ENCODE data around the gene CIDEB. TPM values are rescaled to one million over a fixed set of nuclear protein-coding genes. Genes with fewer than 3 reads are reported as not detected.

The CIDEB gene
- total RNA-seq, 1 donor, result 0.36 TPM

- no peaks in the 10 kb centered on the region for H3K9me3 ChIP-seq (ENCODE audit: low read depth, low read length)
- H4K20me1 ChIP-seq (ENCODE audit: insufficient read depth, low read length), result no peaks in the 10 kb centered on the region
- H3K4me2 ChIP-seq (ENCODE audit: insufficient read depth, low read length), result peak overlapping the region; percentile 15
- H3K79me2 ChIP-seq (ENCODE audit: insufficient read depth, low read length), result no peaks in the 10 kb centered on the region
- DNase-seq (ENCODE audit: insufficient read length, low spot score, missing footprints), result peak; percentile 77
- H3K36me3 ChIP-seq (ENCODE audit: insufficient read depth, low read length), result no peaks in the 10 kb centered on the region
- H3K27ac ChIP-seq (ENCODE audit: low read depth, low read length), result no peak overlapping the region
- no peak overlapping the region for H2AFZ ChIP-seq (ENCODE audit: low read length)
- TF ChIP-seq CTCF (IDR thresholded peaks at IDR 0.05; ENCODE audit: extremely low read depth, low read depth, low read length), result no peak
- H3K4me1 ChIP-seq (ENCODE audit: insufficient read depth, low read length), result peaks cover 15% of the 10 kb centered on the region
- H3K27me3 ChIP-seq (ENCODE audit: insufficient read depth, low read length), result peaks cover 6% of the 10 kb centered on the region
- H3K4me3 ChIP-seq (ENCODE audit: insufficient read depth, low read length), result peak overlapping the region; percentile 63
Measured at GRCh38 chr14:24311837-24312615, 4.2 kb upstream of the CIDEB start.

GRCh38 chr14:24310646-24311604 lies 3.1 kb upstream of the CIDEB start, which contains the start of gene LTB4R:
LTB4R (plus strand) TSS chr14:24311502; CDS start chr14:24315652, 4,150 bp downstream.
- H3K27me3 ChIP-seq (ENCODE audit: insufficient read depth, low read length), result no peaks in the 10 kb centered on the region
- no peaks in the 10 kb centered on the region for H3K9me3 ChIP-seq (ENCODE audit: low read depth, low read length)
- H3K27ac ChIP-seq (ENCODE audit: low read depth, low read length), result no peak within 1 kb of the TSS
- H4K20me1 ChIP-seq (ENCODE audit: insufficient read depth, low read length), result no peaks in the 10 kb centered on the region
- peak; percentile 98 for DNase-seq (ENCODE audit: insufficient read length, low spot score, missing footprints)
- TF ChIP-seq CTCF (IDR thresholded peaks at IDR 0.05; ENCODE audit: extremely low read depth, low read depth, low read length), result peak; percentile 20
- peaks cover 1% of the 10 kb centered on the region for H3K36me3 ChIP-seq (ENCODE audit: insufficient read depth, low read length)
- peaks cover 15% of the 10 kb centered on the region for H3K4me1 ChIP-seq (ENCODE audit: insufficient read depth, low read length)
- H2AFZ ChIP-seq (ENCODE audit: low read length), result peak within 1 kb of the TSS; percentile 52
- H3K4me2 ChIP-seq (ENCODE audit: insufficient read depth, low read length), result peak within 1 kb of the TSS; percentile 80
- peak within 1 kb of the TSS; percentile 63 for H3K4me3 ChIP-seq (ENCODE audit: insufficient read depth, low read length)
- H3K79me2 ChIP-seq (ENCODE audit: insufficient read depth, low read length), result no peaks in the 10 kb centered on the region

- peak overlapping the region; percentile 80 for H3K4me2 ChIP-seq (ENCODE audit: insufficient read depth, low read length)
- no peaks in the 10 kb centered on the region for H3K9me3 ChIP-seq (ENCODE audit: low read depth, low read length)
- H3K79me2 ChIP-seq (ENCODE audit: insufficient read depth, low read length), result no peaks in the 10 kb centered on the region
- no peak for TF ChIP-seq CTCF (IDR thresholded peaks at IDR 0.05; ENCODE audit: extremely low read depth, low read depth, low read length)
- H2AFZ ChIP-seq (ENCODE audit: low read length), result no peak overlapping the region
- H3K27ac ChIP-seq (ENCODE audit: low read depth, low read length), result no peak overlapping the region
- H4K20me1 ChIP-seq (ENCODE audit: insufficient read depth, low read length), result no peaks in the 10 kb centered on the region
- peaks cover 15% of the 10 kb centered on the region for H3K4me1 ChIP-seq (ENCODE audit: insufficient read depth, low read length)
- H3K4me3 ChIP-seq (ENCODE audit: insufficient read depth, low read length), result peak overlapping the region; percentile 63
- no peak for DNase-seq (ENCODE audit: insufficient read length, low spot score, missing footprints)
- peaks cover 8% of the 10 kb centered on the region for H3K36me3 ChIP-seq (ENCODE audit: insufficient read depth, low read length)
- no peaks in the 10 kb centered on the region for H3K27me3 ChIP-seq (ENCODE audit: insufficient read depth, low read length)
Measured at GRCh38 chr14:24310265-24310645, 2.5 kb upstream of the CIDEB start.

Data from osteoblast (primary cell).